HepG2 (cell line): ENCODE results near the gene GGA1. TPM values are rescaled to one million over a fixed set of nuclear protein-coding genes. Genes with fewer than 3 reads are reported as not detected.
A peak's percentile ranks its signal among the peaks of the same experiment; 100 is the strongest.

Experiments
- ATAC-seq: fragments of 200-7000 bp; cut with Tn5 transposase; 3 replicates; pipeline ENCODE4 v1.9.1; 2020; ENCODE audit warnings: mild to moderate bottlenecking, moderate library complexity
- BruUV-seq: library from RNA; stranded (reverse); fragments of 400-500 nt; replicated peaks from 2 replicates; lab custom pipeline; 2021; lab: Mats Ljungman, UMichigan
- CTCF ChIA-PET: fragments of 300-600 bp; formaldehyde crosslinking; extraction: SDS; loops from one replicate; lab custom pipeline; 2021; ENCODE audit warnings: low total read pairs, inconsistent platforms, low intra/inter-chr PET ratio; lab: Yijun Ruan, JAX
- POLR2A ChIA-PET: fragments of 350-600 bp; sonication (Branson Sonifier 250); formaldehyde crosslinking; loops from one replicate; lab custom pipeline; 2020; ENCODE audit warnings: antibody characterized with exemption, inconsistent platforms; lab: Yijun Ruan, JAX
- DNase-seq: peaks from one replicate; pipeline ENCODE4 v3.0.0-alpha.2; 2015; ENCODE audit warnings: low spot score
- FAIRE-seq: peaks from 3 replicates; lab custom pipeline; 2011; peaks lifted over from hg19 to GRCh38; lab: Jason Lieb, UNC
- H2AFZ ChIP-seq: one replicate; pipeline ENCODE4 v1.6.1; 2011; ENCODE audit warnings: low read length, inconsistent platforms
- H3K27ac ChIP-seq: fragments of 300-600 bp; 3 replicates; pipeline ENCODE4 v1.8.0; 2011; ENCODE audit warnings: mixed run types, mild to moderate bottlenecking, mixed read lengths, low read length, inconsistent platforms; ENCODE audit not compliant: insufficient read depth; ENCODE audit errors: extremely low read length
- H3K27me3 ChIP-seq, 2 experiments: fragments of 200-600 bp in 1 of 2; 2 replicates in 1 of 2; 3 replicates in 1 of 2; pipeline versions ENCODE4 v1.6.0 to v1.8.0; 2011; ENCODE audit warnings: low read length in 2 of 2, mild to moderate bottlenecking in 2 of 2, moderate library complexity in 2 of 2, inconsistent platforms in 1 of 2; ENCODE audit not compliant: insufficient read depth in 2 of 2, control insufficient read depth in 1 of 2
- H3K36me3 ChIP-seq, 2 experiments: fragments of 200-600 bp in 1 of 2; replicated peaks in 1 of 2; 2 replicates in 1 of 2; 3 replicates in 1 of 2; pipeline versions ENCODE4 v1.5.1 to v1.8.0; 2011; ENCODE audit warnings: low read length in 2 of 2, inconsistent platforms in 1 of 2; ENCODE audit not compliant: insufficient read depth in 2 of 2, control insufficient read depth in 1 of 2
- H3K4me1 ChIP-seq: 2 replicates; pipeline ENCODE4 v1.5.1; 2012; ENCODE audit warnings: low read length, inconsistent platforms; ENCODE audit not compliant: insufficient read depth
- H3K4me2 ChIP-seq: 2 replicates; pipeline ENCODE4 v1.6.0; 2011; ENCODE audit warnings: low read depth, low read length, inconsistent platforms
- H3K4me3 ChIP-seq, 3 experiments: fragments of 200-600 bp in 1 of 3; sonication (generic), shearing (Covaris generic) in 1 of 3; replicated peaks in 1 of 3; 2 replicates each; pipeline ENCODE4 v1.5.1; 2011 to 2016; ENCODE audit warnings: low read length in 3 of 3, inconsistent platforms in 2 of 3, low read depth in 2 of 3, mild to moderate bottlenecking in 2 of 3, control low read depth in 1 of 3, mixed read lengths in 1 of 3; ENCODE audit not compliant: insufficient read depth in 1 of 3
- H3K79me2 ChIP-seq: one replicate; pipeline ENCODE4 v1.6.1; 2011; ENCODE audit warnings: low read length, inconsistent platforms; ENCODE audit not compliant: insufficient read depth
- H3K9ac ChIP-seq: 2 replicates; pipeline ENCODE4 v1.6.0; 2011; ENCODE audit warnings: mild to moderate bottlenecking, low read depth, low read length, inconsistent platforms; ENCODE audit not compliant: insufficient read depth
- H3K9me3 ChIP-seq: 2 replicates; pipeline ENCODE4 v1.5.1; 2012; ENCODE audit warnings: mild to moderate bottlenecking, low read length
- H4K20me1 ChIP-seq: 2 replicates; pipeline ENCODE4 v1.6.0; 2011; ENCODE audit warnings: inconsistent platforms, mild to moderate bottlenecking, low read length, moderate library complexity; ENCODE audit not compliant: insufficient read depth
- HNRNPUL1 ChIP-seq: fragments of 200-400 bp; formaldehyde crosslinking; IDR thresholded peaks from 2 replicates; pipeline ENCODE4 v1.6.1; 2017; ENCODE audit warnings: low read depth, mild to moderate bottlenecking, low read length, moderate library complexity
- HOXA9 ChIP-seq: sonication (generic); formaldehyde crosslinking; IDR thresholded peaks from 2 replicates; pipeline ENCODE4 v1.8.1; 2022; ENCODE audit warnings: missing genetic modification reagents, mild to moderate bottlenecking, moderate library complexity, borderline replicate concordance
- KDM2A ChIP-seq: sonication (generic); formaldehyde crosslinking; IDR thresholded peaks from 2 replicates; pipeline ENCODE4 v1.4.0; 2020; ENCODE audit warnings: low read depth, missing genetic modification reagents, borderline replicate concordance
- NCOA2 ChIP-seq: sonication (generic); formaldehyde crosslinking; IDR thresholded peaks from 2 replicates; pipeline ENCODE4 v1.8.0; 2022; ENCODE audit warnings: inconsistent platforms
- RERE ChIP-seq: IDR thresholded peaks from 2 replicates; pipeline ENCODE4 v1.6.1; 2016; ENCODE audit warnings: low read depth, missing genetic modification reagents, missing compliant biosample characterization
- REST ChIP-seq, 2 experiments: IDR thresholded peaks; 2 replicates each; pipeline ENCODE4 v1.6.1; 2011 to 2012; ENCODE audit warnings: low read length in 2 of 2, borderline replicate concordance in 1 of 2, low read depth in 1 of 2, mild to moderate bottlenecking in 1 of 2, moderate library complexity in 1 of 2
- ZKSCAN1 ChIP-seq: fragments of 150-350 bp; IDR thresholded peaks from 2 replicates; pipeline ENCODE4 v1.6.1; 2014; ENCODE audit warnings: low read length
- ZNF17 ChIP-seq: sonication (generic); formaldehyde crosslinking; IDR thresholded peaks from 2 replicates; pipeline ENCODE4 v1.5.0; 2020; ENCODE audit warnings: mild to moderate bottlenecking, missing genetic modification reagents
- ZNF549 ChIP-seq: sonication (generic); formaldehyde crosslinking; IDR thresholded peaks from 2 replicates; pipeline ENCODE4 v1.5.0; 2020; ENCODE audit warnings: missing genetic modification reagents
- ZNF746 ChIP-seq: sonication (generic); formaldehyde crosslinking; IDR thresholded peaks from 2 replicates; pipeline ENCODE4 v1.8.0; 2022; ENCODE audit warnings: mild to moderate bottlenecking, missing genetic modification reagents
- ZNF800 ChIP-seq: sonication (generic); formaldehyde crosslinking; IDR thresholded peaks from 2 replicates; pipeline ENCODE4 v1.4.0; 2020; ENCODE audit warnings: missing genetic modification reagents
- WGBS: methylation state at CpG from one replicate; pipeline ENCODE4 v1.1.6; 2017; ENCODE audit warnings: low lambda C conversion rate; 5-methylcytosine and 5-hydroxymethylcytosine counted together
- in situ Hi-C: cut with HindIII; loops from 2 replicates; pipeline ENCODE4 v1.10.0; 2017; ENCODE audit warnings: low pct_unique_long_range_greater_than_20kb; ENCODE audit not compliant: extremely low pct_ligation_motif_present
- intact Hi-C: fragments of 100-400 bp; cut with micrococcal nuclease; formaldehyde crosslinking; loops from one replicate; pipeline ENCODE4 v1.10.0; 2022; ENCODE audit not compliant: unreplicated experiment
- polyA plus RNA-seq, 8 experiments: library from polyadenylated mRNA; depleted of rRNA in 3 of 8; stranded (reverse) in 7 of 8; unstranded in 1 of 8; fragments of >200 nt; fragmentation: Illumina TruSeq in 4 of 8; extraction: Trizol in 4 of 8; gene quantifications; 2 replicates each; pipeline versions ENCODE4 v1.2.1 to v1.2.3, GENCODE V29; 2011 to 2016; ENCODE audit warnings: low read depth in 4 of 8, missing spikeins in 1 of 8, mixed read lengths in 1 of 8; ENCODE audit not compliant: insufficient read depth in 1 of 8
- total RNA-seq, 5 experiments: library from RNA; depleted of rRNA; stranded (reverse); fragments of >200 nt; fragmentation: Illumina TruSeq; extraction: Trizol; gene quantifications; 2 replicates each; pipeline ENCODE4 v1.2.3, GENCODE V29; 2016; ENCODE audit warnings: low read depth in 1 of 5

GGA1 gene
- total and polyA plus RNA-seq, 2 of the 13 experiments (the other 11 are each of a cell fraction or from before 2014, with no cell fraction given), result 29.1 to 87.2 TPM

- H4K20me1 ChIP-seq, result no peaks in the 10 kb centered on the region
- 1% methylated on average over 14 of the region's 14 CpGs for WGBS
- H3K27ac ChIP-seq, result peak overlapping the region; percentile 68
- ATAC-seq, result peak; percentile 95
- peaks cover 38% of the 10 kb centered on the region for H3K4me1 ChIP-seq
- intact Hi-C loops, result no loop called here
- POLR2A ChIA-PET, result interaction anchor here (0.6 to 2.3 kb wide), 12 partner anchors 8 to 56 kb away, joined by 3 to 10 read pairs (median 4); partner anchors contain the start of gene LGALS2
- no peaks in the 10 kb centered on the region for H3K36me3 ChIP-seq
- H3K9ac ChIP-seq, result peak overlapping the region; percentile 32
- CTCF ChIA-PET, result no interaction called here
- no peaks in the 10 kb centered on the region for H3K9me3 ChIP-seq
- BruUV-seq, result no TSS peak
- H3K79me2 ChIP-seq, result no peaks in the 10 kb centered on the region
- 0 out of 5 replicates have a peak, but pooled peaks cover 2 to 5% of the 10 kb centered on the region in 2 experiments for H3K27me3 ChIP-seq
- in situ Hi-C loops, result loop anchor here (10.0 kb wide), 1 partner anchor 57 kb away; no protein-coding TSS in a partner anchor
- peak overlapping the region; percentile 84 for H3K4me2 ChIP-seq
- peak; percentile 87 for FAIRE-seq
- peak overlapping the region; percentile 20 to 45 (median 24); a peak in 5 of 6 replicates for H3K4me3 ChIP-seq
- no peak overlapping the region for H2AFZ ChIP-seq
- DNase-seq, result peak; percentile 91
- no peak for TF ChIP-seq NCOA2 (CRISPR knock-in tag)
- TF ChIP-seq HNRNPUL1, result no peak
- TF ChIP-seq ZNF549, result no peak
- no peak for TF ChIP-seq RERE
- no peak for TF ChIP-seq KDM2A (CRISPR knock-in tag)
- no peak for TF ChIP-seq HOXA9
- TF ChIP-seq ZNF800, result no peak
- no peak for TF ChIP-seq ZNF17 (CRISPR knock-in tag)
- TF ChIP-seq ZNF746, result no peak
- TF ChIP-seq ZKSCAN1, result no peak
- no peak for TF ChIP-seq REST (IDR thresholded peaks at IDR 0.05; ENCODE audit: borderline replicate concordance in 1 of 2, low read depth in 1 of 2, low read length in 2 of 2)
These were observed 6.8 kb upstream of the GGA1 start for GRCh38 chr22:37601540-37602442.
